ENCODE measurements around the gene FA2H.
"Not testable (repeated sequence)": the region's sequence is repeated elsewhere in the genome, so short reads cannot be mapped to it uniquely, and the experiment has no call there.

The FA2H gene

DNA sequence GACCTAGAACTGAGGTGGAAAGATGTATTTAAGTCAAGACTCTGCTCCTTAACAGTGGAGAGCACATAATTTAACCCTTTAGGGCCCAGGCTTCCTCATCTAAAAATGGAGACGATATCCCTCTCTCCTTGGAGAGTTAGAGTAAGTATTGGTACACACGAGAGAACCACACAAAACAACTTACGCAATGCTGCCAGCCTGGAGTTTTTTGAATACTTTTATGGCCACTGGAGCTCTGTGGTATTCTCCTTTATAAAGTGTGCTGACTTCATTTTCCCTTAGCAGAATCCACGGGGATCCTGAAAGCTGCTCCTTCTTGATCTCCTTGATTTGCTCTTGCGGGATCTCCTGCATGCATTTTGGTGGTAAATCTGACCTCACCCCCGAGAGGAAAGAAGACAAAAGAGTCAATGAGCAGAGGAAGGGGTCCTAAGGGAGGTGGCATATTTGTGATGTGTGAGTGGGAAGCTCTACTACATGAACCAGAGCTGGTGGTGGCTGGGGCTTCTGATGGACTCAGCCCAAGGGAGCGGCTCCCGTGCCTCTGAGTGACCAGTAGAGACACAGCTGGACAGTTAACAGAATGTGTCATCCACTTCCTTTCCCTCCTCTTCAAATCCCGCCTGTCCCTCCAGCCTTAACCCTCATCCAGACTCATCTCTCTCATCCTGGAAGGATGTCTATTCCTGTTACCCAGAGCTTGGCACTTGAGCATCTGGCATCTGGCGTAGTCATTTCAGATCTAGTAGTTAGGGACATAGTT lies 83.3 kb downstream of the FA2H start:
- H3K4me3 ChIP-seq (ENCODE audit: low read depth, low read length), result no peak overlapping the region
- TF ChIP-seq CTCF (IDR thresholded peaks at IDR 0.05; ENCODE audit: insufficient read depth, low read depth, low read length, missing control alignments), result no peak
- no peak for DNase-seq (ENCODE audit: low read depth)

DNA sequence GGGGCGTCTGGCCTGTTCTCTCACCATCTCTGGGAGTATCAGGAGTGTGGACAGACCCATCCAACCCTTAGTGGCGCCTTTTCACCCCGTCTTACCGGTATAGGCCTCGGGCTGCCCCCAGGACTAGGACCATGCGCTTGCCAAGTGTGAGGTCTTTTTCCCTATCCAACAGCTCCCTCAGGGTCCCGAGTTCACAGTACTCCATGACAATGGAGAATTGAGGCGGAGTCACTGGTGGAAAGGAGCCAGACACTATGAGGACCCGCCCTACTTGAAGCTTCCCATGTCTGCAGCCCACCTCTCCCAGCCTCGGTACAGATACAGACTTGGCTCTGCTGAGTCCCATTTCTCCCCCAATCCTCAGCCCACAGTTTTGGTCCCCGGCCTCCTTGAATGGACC lies 92.1 kb downstream of the FA2H start:
- TF ChIP-seq CTCF (IDR thresholded peaks at IDR 0.05; ENCODE audit: insufficient read depth, low read depth, low read length, missing control alignments), result no peak
- no peak overlapping the region for H3K4me3 ChIP-seq (ENCODE audit: low read depth, low read length)

DNA sequence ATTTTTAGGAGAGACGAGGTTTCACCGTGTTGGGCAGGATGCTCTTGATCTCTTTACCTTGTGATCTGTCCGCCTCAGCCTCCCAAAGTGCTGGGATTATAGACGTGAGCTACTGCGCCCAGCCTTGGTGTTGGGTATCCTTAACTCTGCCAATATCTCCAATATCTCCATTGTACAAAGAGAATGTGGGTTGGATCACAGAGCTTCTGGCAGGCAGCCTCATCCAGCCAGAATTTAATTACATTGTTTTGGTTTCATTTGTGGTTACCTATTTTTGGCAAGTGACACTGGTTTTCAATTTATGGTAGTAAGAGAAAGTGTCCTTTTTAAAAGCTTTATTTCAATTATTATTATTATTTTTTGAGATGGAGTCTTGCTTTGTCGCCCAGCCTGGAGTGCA lies 93.9 kb downstream of the FA2H start:
- DNase-seq (ENCODE audit: low read depth), result no peak
- no peak for TF ChIP-seq CTCF (IDR thresholded peaks at IDR 0.05; ENCODE audit: insufficient read depth, low read depth, low read length, missing control alignments)

More for the DNA sequence above, 92.1 kb downstream of the FA2H start:
- no peak for DNase-seq (ENCODE audit: low read depth)

GRCh38 chr16:74679983-74680382 lies 94.6 kb downstream of the FA2H start:
- no peak overlapping the region for H3K4me3 ChIP-seq (ENCODE audit: low read depth, low read length)
- DNase-seq (ENCODE audit: low read depth), result no peak
- TF ChIP-seq CTCF (IDR thresholded peaks at IDR 0.05; ENCODE audit: insufficient read depth, low read depth, low read length, missing control alignments), result no peak

More for the DNA sequence above, 93.9 kb downstream of the FA2H start:
- H3K4me3 ChIP-seq (ENCODE audit: low read depth, low read length), result no peak overlapping the region

DNA sequence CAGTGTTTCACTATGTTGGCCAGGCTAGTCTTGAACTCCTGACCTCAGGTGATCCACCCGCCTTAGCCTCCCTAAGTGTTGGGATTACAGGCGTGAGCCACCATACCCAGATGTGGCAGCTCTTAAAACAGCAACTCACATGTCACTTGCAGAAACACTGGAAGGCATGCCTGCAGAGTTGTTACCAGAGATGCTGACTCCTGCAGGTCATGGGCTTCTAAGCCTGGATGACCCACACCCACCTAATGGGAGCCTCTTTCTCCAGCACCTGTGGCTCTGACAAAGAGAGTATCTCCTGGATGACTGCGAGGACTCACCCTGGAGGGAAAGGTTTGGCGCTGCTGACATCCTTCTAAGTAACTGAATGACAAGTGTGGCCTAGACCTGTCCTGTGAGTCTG lies 96.8 kb downstream of the FA2H start:
- no peak for TF ChIP-seq CTCF (IDR thresholded peaks at IDR 0.05; ENCODE audit: insufficient read depth, low read depth, low read length, missing control alignments)
- no peak for DNase-seq (ENCODE audit: low read depth)

DNA sequence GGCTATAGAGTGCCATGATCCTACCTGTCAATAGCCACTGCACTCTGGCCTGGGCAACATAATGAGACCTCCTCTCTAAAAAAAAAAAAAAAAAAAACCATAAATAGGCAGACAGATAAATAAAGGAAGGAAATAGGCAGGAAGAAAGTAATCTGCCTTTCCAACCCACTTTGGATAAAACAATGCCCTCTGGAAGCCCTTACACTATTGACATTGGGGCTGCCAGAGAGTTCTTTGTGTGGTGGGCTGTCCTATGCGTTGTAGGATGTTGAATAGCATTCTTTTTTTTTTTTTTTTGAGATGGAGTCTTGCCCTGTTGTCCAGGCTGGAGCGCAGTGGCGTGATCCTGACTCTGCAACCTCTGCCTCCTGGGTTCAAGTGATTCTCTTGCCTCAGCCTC lies 100.7 kb downstream of the FA2H start:
- H3K4me3 ChIP-seq (ENCODE audit: low read depth, low read length), result no peak overlapping the region
- TF ChIP-seq CTCF (IDR thresholded peaks at IDR 0.05; ENCODE audit: insufficient read depth, low read depth, low read length, missing control alignments), result no peak

More for the DNA sequence above, 96.8 kb downstream of the FA2H start:
- H3K4me3 ChIP-seq (ENCODE audit: low read depth, low read length), result no peak overlapping the region

DNA sequence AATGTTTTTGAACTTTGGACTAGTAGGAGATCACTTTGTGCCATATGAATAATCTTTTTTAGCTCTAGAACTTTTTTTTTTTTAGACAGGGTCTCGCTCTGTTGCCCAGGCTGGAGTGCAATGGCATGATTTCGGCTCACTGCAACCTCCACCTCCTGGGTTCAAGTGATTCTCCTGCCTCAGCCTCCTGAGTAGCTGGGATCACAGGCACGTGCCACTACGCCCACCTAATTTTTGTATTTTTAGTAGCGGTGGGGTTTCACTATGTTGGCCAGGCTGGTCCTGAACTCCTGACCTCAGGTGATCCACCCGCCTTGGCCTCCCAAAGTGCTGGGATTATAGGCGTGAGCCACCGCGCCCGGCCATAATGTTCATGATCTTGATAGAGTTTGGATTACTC lies 105.7 kb downstream of the FA2H start:
- H3K4me3 ChIP-seq (ENCODE audit: low read depth, low read length), result not testable (repeated sequence)

More for the DNA sequence above, 100.7 kb downstream of the FA2H start:
- no peak for DNase-seq (ENCODE audit: low read depth)

More for the DNA sequence above, 105.7 kb downstream of the FA2H start:
- DNase-seq (ENCODE audit: low read depth), result not testable (repeated sequence)
